Vagina (tissue), 2 donors: ENCODE results near the gene ABCA2.

ENCODE experiments used
- CTCF ChIP-seq, 3 experiments: fragments of 450-650 bp in 2 of 3; fragments of 200-600 bp in 1 of 3; sonication (generic) in 1 of 3; IDR thresholded peaks; one replicate each; pipeline ENCODE4 v1.5.1; 2017 to 2019; ENCODE audit warnings: antibody characterized with exemption in 3 of 3, mild to moderate bottlenecking in 2 of 3, moderate library complexity in 2 of 3
- POLR2A ChIP-seq, 2 donors: fragments of 450-650 bp; IDR thresholded peaks; one replicate each; pipeline ENCODE4 v1.6.1; 2017; ENCODE audit warnings: antibody characterized with exemption in 2 of 2, mild to moderate bottlenecking in 2 of 2, moderate library complexity in 2 of 2
- POLR2AphosphoS5 ChIP-seq, 2 donors: sonication (generic); formaldehyde crosslinking; IDR thresholded peaks; one replicate each; pipeline ENCODE4 v1.9.0; 2017; ENCODE audit warnings: antibody characterized with exemption in 2 of 2, mild to moderate bottlenecking in 2 of 2, low read depth in 1 of 2; ENCODE audit not compliant: insufficient read depth in 1 of 2

- TF ChIP-seq CTCF (IDR thresholded peaks at IDR 0.05) (no peak), POLR2A (IDR thresholded peaks at IDR 0.05) (no peak), POLR2AphosphoS5 (IDR thresholded peaks at IDR 0.05; ENCODE audit: insufficient read depth in 1 of 2, low read depth in 1 of 2) (no peak)
These were observed 10.1 kb downstream of the ABCA2 start for GRCh38 chr9:137017791-137018497.
